Stimulated activated CD8-positive, alpha-beta memory T cell treated with anti-CD3 and anti-CD28 coated beads, Interleukin-4, amount 100 ng/mL, for 4 hours (primary cell): ENCODE results near the gene TRIP11.

ENCODE experiments used
- DNase-seq, 2 donors: peaks; one replicate each; pipeline ENCODE4 v3.0.0-alpha.2; 2020; ENCODE audit warnings: low read depth in 2 of 2, low spot score in 1 of 2

Gene TRIP11

GRCh38 chr14:92010644-92011043, 29.2 kb downstream of the TRIP11 start:
- no peak for DNase-seq

GRCh38 chr14:92009604-92010003, 30.3 kb downstream of the TRIP11 start:
- no peak for DNase-seq

- DNase-seq: no peak
Measured at GRCh38 chr14:92005019-92005418, 34.8 kb downstream of the TRIP11 start.

GRCh38 chr14:92004062-92004461, 35.8 kb downstream of the TRIP11 start:
- no peak for DNase-seq

- no peak for DNase-seq
Measured at GRCh38 chr14:91998667-91999570, 40.9 kb downstream of the TRIP11 start.

GRCh38 chr14:91997492-91997891, 42.4 kb downstream of the TRIP11 start:
- no peak for DNase-seq

- no peak for DNase-seq
Measured at GRCh38 chr14:91996948-91997371, 42.9 kb downstream of the TRIP11 start.

GRCh38 chr14:91987192-91987591, 52.7 kb downstream of the TRIP11 start:
- no peak for DNase-seq

- no peak for DNase-seq
Measured at GRCh38 chr14:91985521-91986255, 54.2 kb downstream of the TRIP11 start.

GRCh38 chr14:91985008-91985407, 54.9 kb downstream of the TRIP11 start:
- DNase-seq: no peak

GRCh38 chr14:91983588-91983987, 56.3 kb downstream of the TRIP11 start:
- DNase-seq: no peak

- no peak for DNase-seq
Measured at GRCh38 chr14:91980157-91980556, 59.7 kb downstream of the TRIP11 start.

- DNase-seq: no peak
Measured at GRCh38 chr14:91977884-91978283, 62.0 kb downstream of the TRIP11 start.

GRCh38 chr14:91975763-91976162, 64.1 kb downstream of the TRIP11 start:
- DNase-seq: no peak

- no peak for DNase-seq
Measured at GRCh38 chr14:91971188-91971778, 68.6 kb downstream of the TRIP11 start.

GRCh38 chr14:91968280-91968679, 71.6 kb downstream of the TRIP11 start:
- DNase-seq: no peak

- DNase-seq: no peak
Measured at GRCh38 chr14:91964724-91965123, 75.1 kb downstream of the TRIP11 start.

GRCh38 chr14:91964011-91964410, 75.8 kb downstream of the TRIP11 start:
- no peak for DNase-seq

- DNase-seq: no peak
Measured at GRCh38 chr14:91963465-91963864, 76.4 kb downstream of the TRIP11 start.

- no peak for DNase-seq
Measured at GRCh38 chr14:91961297-91962220, 78.3 kb downstream of the TRIP11 start.

- DNase-seq: no peak
Measured at GRCh38 chr14:91957876-91958313, 82.0 kb downstream of the TRIP11 start.
